Measurements from ENCODE around the gene APOB. TPM values are rescaled to one million over a fixed set of nuclear protein-coding genes. Genes with fewer than 3 reads are reported as not detected.

The APOB gene
- total RNA-seq, 4 donors from 2014 or later = 0.11 to 0.13 TPM; not detected in 2

- no peak overlapping the region for H3K27ac ChIP-seq
- H3K36me3 ChIP-seq = no peaks in the 10 kb centered on the region
- H3K4me1 ChIP-seq = peaks cover 0 to 11% of the 10 kb centered on the region in 2 donors
- WGBS, 2 donors = 61 to 66% methylated on average over 8 of the region's 8 CpGs
- no peaks in the 10 kb centered on the region for H3K9me3 ChIP-seq
- intact Hi-C loops (cut with DNase I) = no loop called here
- no peaks in the 10 kb centered on the region for H3K27me3 ChIP-seq
- DNase-seq = no peak
- H3K4me3 ChIP-seq (replicated peaks in 1 of 3) = no peak overlapping the region
- TF ChIP-seq POLR2A (IDR thresholded peaks at IDR 0.05) = no peak
Observed at GRCh38 chr2:21047141-21048009, 3.5 kb upstream of the APOB start.

- H3K36me3 ChIP-seq = no peaks in the 10 kb centered on the region
- TF ChIP-seq POLR2A (IDR thresholded peaks at IDR 0.05) (no peak), CTCF (IDR thresholded peaks at IDR 0.05) (no peak)
- no peak overlapping the region for H3K27ac ChIP-seq
- H3K4me3 ChIP-seq (replicated peaks in 1 of 3) = no peak overlapping the region
- 84 to 91% methylated on average over 2 of the region's 2 CpGs for WGBS, 2 donors
- DNase-seq = no peak
- no peaks in the 10 kb centered on the region for H3K9me3 ChIP-seq
- no peaks in the 10 kb centered on the region for H3K27me3 ChIP-seq
- peaks cover 0 to 11% of the 10 kb centered on the region in 2 donors for H3K4me1 ChIP-seq
- intact Hi-C loops (cut with DNase I) = no loop called here
Observed at GRCh38 chr2:21046506-21046905, 2.6 kb upstream of the APOB start.

- intact Hi-C loops (cut with DNase I) = loop anchor here (5.0 kb wide), 1 partner anchor 272 kb away; no protein-coding TSS in a partner anchor
- Histone ChIP-seq H3K27me3 (no peaks in the 10 kb centered on the region), H3K4me1 (peaks cover 0 to 11% of the 10 kb centered on the region in 2 donors), H3K27ac (no peak overlapping the region), H3K9me3 (no peaks in the 10 kb centered on the region), H3K4me3 (replicated peaks in 1 of 3) (no peak overlapping the region), H3K36me3 (no peaks in the 10 kb centered on the region)
- DNase-seq = no peak
- 66 to 80% methylated on average over 20 of the region's 20 CpGs for WGBS, 2 donors
- TF ChIP-seq CTCF (IDR thresholded peaks at IDR 0.05) = no peak
- no peak for TF ChIP-seq POLR2A (IDR thresholded peaks at IDR 0.05)
Observed at GRCh38 chr2:21044694-21045371, 960 bp upstream of the APOB start.

- H3K4me3 ChIP-seq (replicated peaks in 1 of 3) = no peak overlapping the region
Observed at GRCh38 chr2:21042958-21043743, 722 bp downstream of the APOB start.

More at GRCh38 chr2:21042958-21043743, 722 bp downstream of the APOB start:
- WGBS, 2 donors = 8 to 12% methylated on average over 21 to 24 of the region's 25 CpGs
- DNase-seq = peak; percentile 45 to 58
- TF ChIP-seq CTCF (IDR thresholded peaks at IDR 0.05) (peak; percentile 75 to 98 (median 92)), POLR2A (IDR thresholded peaks at IDR 0.05) (no peak)
- Histone ChIP-seq H3K27me3 (no peaks in the 10 kb centered on the region), H3K4me1 (peaks cover 4 to 15% of the 10 kb centered on the region in 2 donors), H3K27ac (no peak overlapping the region), H3K36me3 (no peaks in the 10 kb centered on the region), H3K9me3 (no peaks in the 10 kb centered on the region)
- intact Hi-C loops (cut with DNase I) = loop anchor here (5.0 kb wide), 1 partner anchor 274 kb away; no protein-coding TSS in a partner anchor
